Bone marrow (tissue), 2 donors: Measurements from ENCODE around the gene ITPK1.

Source experiments
- DNase-seq, 2 donors: peaks; one replicate each; lab custom pipeline; 2025; lab: John Stamatoyannopoulos, UW

ITPK1 gene

GRCh38 chr14:93010130-93010499, 105.6 kb downstream of the ITPK1 start:
- DNase-seq: no peak

- no peak for DNase-seq
Measured at GRCh38 chr14:93009471-93010129, 106.1 kb downstream of the ITPK1 start.

- no peak for DNase-seq
Measured at GRCh38 chr14:93008381-93008780, 107.3 kb downstream of the ITPK1 start.

- peak in 1 of 2 donors; percentile 10 for DNase-seq
Measured at GRCh38 chr14:93007225-93007997, 108.3 kb downstream of the ITPK1 start.

GRCh38 chr14:93006567-93007051, 109.1 kb downstream of the ITPK1 start:
- no peak for DNase-seq

GRCh38 chr14:93005838-93006237, 109.9 kb downstream of the ITPK1 start:
- no peak for DNase-seq

GRCh38 chr14:93005135-93005813, 110.5 kb downstream of the ITPK1 start:
- DNase-seq: no peak

GRCh38 chr14:93004699-93005082, 111.0 kb downstream of the ITPK1 start:
- no peak for DNase-seq

- no peak for DNase-seq
Measured at GRCh38 chr14:93003945-93004698, 111.6 kb downstream of the ITPK1 start.

- no peak for DNase-seq
Measured at GRCh38 chr14:93002851-93003298, 112.8 kb downstream of the ITPK1 start.

GRCh38 chr14:93002049-93002448, 113.7 kb downstream of the ITPK1 start:
- DNase-seq: no peak

- no peak for DNase-seq
Measured at GRCh38 chr14:92998946-92999345, 116.8 kb downstream of the ITPK1 start.

GRCh38 chr14:92997343-92998061, 118.2 kb downstream of the ITPK1 start:
- DNase-seq: no peak

- no peak for DNase-seq
Measured at GRCh38 chr14:92995620-92996019, 120.1 kb downstream of the ITPK1 start.

- no peak for DNase-seq
Measured at GRCh38 chr14:92994942-92995341, 120.8 kb downstream of the ITPK1 start.

- DNase-seq: no peak
Measured at GRCh38 chr14:92994131-92994676, 121.5 kb downstream of the ITPK1 start.

GRCh38 chr14:92993302-92993701, 122.4 kb downstream of the ITPK1 start:
- DNase-seq: no peak

GRCh38 chr14:92991536-92991935, 124.2 kb downstream of the ITPK1 start:
- no peak for DNase-seq

GRCh38 chr14:92990456-92991430, 125.0 kb downstream of the ITPK1 start:
- no peak for DNase-seq
